MM.1S (cell line): ENCODE results near the gene BSX.

Source experiments
- DNase-seq: peaks from one replicate; pipeline ENCODE4 v3.0.0-alpha.2; 2015
- H2AFZ ChIP-seq: fragments of 300-600 bp; sonication (generic); 2 replicates; pipeline ENCODE4 v1.6.0; 2016; ENCODE audit warnings: antibody characterized with exemption, low read length
- H3F3A ChIP-seq: fragments of 300-600 bp; sonication (generic); 2 replicates; pipeline ENCODE4 v1.6.1; 2016; ENCODE audit warnings: mild to moderate bottlenecking, antibody characterized with exemption, low read length, moderate library complexity, mixed read lengths; ENCODE audit not compliant: insufficient read depth
- H3K27ac ChIP-seq: fragments of 300-600 bp; sonication (generic); 2 replicates; pipeline ENCODE4 v1.5.1; 2016; ENCODE audit warnings: mild to moderate bottlenecking, low read length
- H3K27me3 ChIP-seq: fragments of 300-600 bp; sonication (generic); replicated peaks from 2 replicates; pipeline ENCODE4 v1.6.0; 2016; ENCODE audit warnings: low read length; ENCODE audit not compliant: insufficient read depth
- H3K36me3 ChIP-seq: fragments of 300-600 bp; sonication (generic); replicated peaks from 2 replicates; pipeline ENCODE4 v1.6.1; 2016; ENCODE audit warnings: mild to moderate bottlenecking, low read length, mixed read lengths; ENCODE audit not compliant: insufficient read depth
- H3K4me1 ChIP-seq: fragments of 300-600 bp; sonication (generic); 2 replicates; pipeline ENCODE4 v1.6.1; 2016; ENCODE audit warnings: low read length, mixed read lengths
- H3K4me2 ChIP-seq: fragments of 300-600 bp; sonication (generic); 2 replicates; pipeline ENCODE4 v1.6.0; 2016; ENCODE audit warnings: low read depth, low read length
- H3K4me3 ChIP-seq: fragments of 300-600 bp; sonication (generic); 2 replicates; pipeline ENCODE4 v1.5.1; 2016; ENCODE audit warnings: low read length, mixed read lengths
- H3K79me2 ChIP-seq: fragments of 300-600 bp; sonication (generic); 2 replicates; pipeline ENCODE4 v1.6.1; 2016; ENCODE audit warnings: mixed run types, low read length, mixed read lengths
- H3K9ac ChIP-seq: fragments of 300-600 bp; sonication (generic); 2 replicates; pipeline ENCODE4 v1.6.1; 2016; ENCODE audit warnings: low read length, mixed read lengths
- H3K9me2 ChIP-seq: fragments of 300-600 bp; sonication (generic); replicated peaks from 2 replicates; pipeline ENCODE4 v1.6.1; 2016; ENCODE audit warnings: mild to moderate bottlenecking, low read length, mixed read lengths; ENCODE audit not compliant: insufficient read depth
- H3K9me3 ChIP-seq: fragments of 300-600 bp; sonication (generic); replicated peaks from 2 replicates; pipeline ENCODE4 v1.6.1; 2016; ENCODE audit warnings: mild to moderate bottlenecking, low read length, mixed read lengths; ENCODE audit not compliant: insufficient read depth
- H4K20me1 ChIP-seq: fragments of 300-600 bp; sonication (generic); 2 replicates; pipeline ENCODE4 v1.6.1; 2016; ENCODE audit warnings: mild to moderate bottlenecking, low read length, moderate library complexity, mixed read lengths; ENCODE audit not compliant: insufficient read depth
- CTCF ChIP-seq: fragments of 300-600 bp; sonication (generic); IDR thresholded peaks from 2 replicates; pipeline ENCODE4 v1.5.1; 2016; ENCODE audit warnings: antibody characterized with exemption, low read length, mixed read lengths
- EZH2 ChIP-seq: fragments of 300-600 bp; sonication (generic); optimal IDR thresholded peaks from 2 replicates; pipeline ENCODE3; 2017; ENCODE audit warnings: low read depth, mild to moderate bottlenecking, antibody characterized with exemption, low read length, mixed read lengths
- EZH2phosphoT487 ChIP-seq: fragments of 300-600 bp; sonication (generic); IDR thresholded peaks from 2 replicates; pipeline ENCODE4 v1.6.1; 2018; ENCODE audit warnings: antibody characterized with exemption, low read length

BSX gene

GRCh38 chr11:123000721-123001120 lies 19.1 kb upstream of the BSX start:
- H3K9ac ChIP-seq, result no peak overlapping the region
- H3F3A ChIP-seq, result no peaks in the 10 kb centered on the region
- no peak overlapping the region for H3K4me3 ChIP-seq
- H3K27ac ChIP-seq, result no peak overlapping the region
- no peaks in the 10 kb centered on the region for H3K27me3 ChIP-seq
- H2AFZ ChIP-seq, result no peak overlapping the region
- TF ChIP-seq EZH2phosphoT487 (no peak), CTCF (no peak), EZH2 (no peak)
- no peaks in the 10 kb centered on the region for H4K20me1 ChIP-seq
- H3K4me1 ChIP-seq, result no peaks in the 10 kb centered on the region
- H3K36me3 ChIP-seq, result no peaks in the 10 kb centered on the region
- no peak overlapping the region for H3K4me2 ChIP-seq
- no peak for DNase-seq
- H3K9me3 ChIP-seq, result no peaks in the 10 kb centered on the region
- no peaks in the 10 kb centered on the region for H3K79me2 ChIP-seq
- no peaks in the 10 kb centered on the region for H3K9me2 ChIP-seq

- Histone ChIP-seq H3K36me3 (no peaks in the 10 kb centered on the region), H3K4me2 (no peak overlapping the region), H3K9me2 (no peaks in the 10 kb centered on the region), H3K79me2 (no peaks in the 10 kb centered on the region), H3K27me3 (no peaks in the 10 kb centered on the region), H2AFZ (no peak overlapping the region), H3K9me3 (no peaks in the 10 kb centered on the region), H3F3A (no peaks in the 10 kb centered on the region), H3K9ac (no peak overlapping the region), H3K27ac (no peak overlapping the region), H4K20me1 (no peaks in the 10 kb centered on the region), H3K4me1 (no peaks in the 10 kb centered on the region), H3K4me3 (no peak overlapping the region)
- TF ChIP-seq CTCF (no peak), EZH2 (no peak), EZH2phosphoT487 (no peak)
- DNase-seq, result no peak
Observed at GRCh38 chr11:122998727-122999366, 17.2 kb upstream of the BSX start.

GRCh38 chr11:122995526-122995925 lies 13.9 kb upstream of the BSX start:
- H3F3A ChIP-seq, result no peaks in the 10 kb centered on the region
- TF ChIP-seq EZH2 (no peak), EZH2phosphoT487 (no peak), CTCF (no peak)
- H3K4me3 ChIP-seq, result no peak overlapping the region
- H3K9ac ChIP-seq, result no peak overlapping the region
- H3K4me2 ChIP-seq, result no peak overlapping the region
- H4K20me1 ChIP-seq, result no peaks in the 10 kb centered on the region
- no peaks in the 10 kb centered on the region for H3K4me1 ChIP-seq
- DNase-seq, result no peak
- no peaks in the 10 kb centered on the region for H3K9me3 ChIP-seq
- no peaks in the 10 kb centered on the region for H3K79me2 ChIP-seq
- H3K9me2 ChIP-seq, result no peaks in the 10 kb centered on the region
- no peak overlapping the region for H3K27ac ChIP-seq
- no peaks in the 10 kb centered on the region for H3K36me3 ChIP-seq
- no peak overlapping the region for H2AFZ ChIP-seq
- H3K27me3 ChIP-seq, result no peaks in the 10 kb centered on the region
